Right lobe of liver (tissue), 4 donors: ENCODE measurements around the gene SLC52A3.

ENCODE experiments used
- CTCF ChIP-seq, 4 donors: fragments of 200-600 bp in 3 of 4; fragments of 450-650 bp in 1 of 4; IDR thresholded peaks; one replicate each; pipeline versions ENCODE4 v1.5.1 to v1.8.0; 2016 to 2022; ENCODE audit warnings: antibody characterized with exemption in 4 of 4, mild to moderate bottlenecking in 2 of 4
- POLR2A ChIP-seq: fragments of 450-650 bp; IDR thresholded peaks from one replicate; pipeline ENCODE4 v1.6.1; 2017; ENCODE audit warnings: antibody characterized with exemption, mild to moderate bottlenecking
- donor health status: DM: no; HTN: no; CAD: no.
- donor health status: DM: no; HTN: no; CAD: no.
- donor health status: DM: no; HTN: yes; CAD: no.

GRCh38 chr20:721876-722275 is 46.4 kb downstream of the SLC52A3 start:
- no peak for TF ChIP-seq CTCF (IDR thresholded peaks at IDR 0.05)
- no peak for TF ChIP-seq POLR2A
